G401.6 (cell line): Measurements from ENCODE around the gene MIER1.
A peak's percentile ranks its signal among the peaks of the same experiment; 100 is the strongest.
"Not testable (repeated sequence)": the region's sequence is repeated elsewhere in the genome, so short reads cannot be mapped to it uniquely, and the experiment has no call there.

Experiments used
- FAIRE-seq: peaks from 2 replicates; lab custom pipeline; 2012; peaks lifted over from hg19 to GRCh38; lab: Jason Lieb, UNC

MIER1 gene

GRCh38 chr1:66924756-66925557, at the start of gene MIER1, which contains the start of gene DNAI4:
MIER1 (plus strand) TSS chr1:66924990; CDS start chr1:66925029, 39 bp downstream.
DNAI4 (minus strand) TSS chr1:66924856; CDS start chr1:66924831, 25 bp downstream.
- peak; percentile 99 for FAIRE-seq

GRCh38 chr1:66876664-66877063, 48.1 kb upstream of the MIER1 start:
- FAIRE-seq = no peak

GRCh38 chr1:66889030-66889429, 35.8 kb upstream of the MIER1 start:
- FAIRE-seq = no peak

- FAIRE-seq = no peak
Observed at GRCh38 chr1:66890621-66891020, 34.2 kb upstream of the MIER1 start.

GRCh38 chr1:66893712-66894111, 31.1 kb upstream of the MIER1 start:
- no peak for FAIRE-seq

- not testable (repeated sequence) for FAIRE-seq
Observed at GRCh38 chr1:66915203-66915602, 9.6 kb upstream of the MIER1 start.

- no peak for FAIRE-seq
Observed at GRCh38 chr1:66916320-66916719, 8.5 kb upstream of the MIER1 start.

GRCh38 chr1:66917476-66917875, 7.3 kb upstream of the MIER1 start:
- no peak for FAIRE-seq

- FAIRE-seq = no peak
Observed at GRCh38 chr1:66919063-66919462, 5.7 kb upstream of the MIER1 start.

GRCh38 chr1:66919828-66920227, 5.0 kb upstream of the MIER1 start:
- no peak for FAIRE-seq

GRCh38 chr1:66920543-66920942, 4.2 kb upstream of the MIER1 start:
- no peak for FAIRE-seq

- FAIRE-seq = no peak
Observed at GRCh38 chr1:66925558-66925910, 744 bp downstream of the MIER1 start.

GRCh38 chr1:66925944-66926343, 1.2 kb downstream of the MIER1 start:
- FAIRE-seq = no peak

- no peak for FAIRE-seq
Observed at GRCh38 chr1:66927528-66927927, 2.7 kb downstream of the MIER1 start.

GRCh38 chr1:66929146-66929688, 4.4 kb downstream of the MIER1 start:
- no peak for FAIRE-seq

GRCh38 chr1:66929691-66929998, 4.9 kb downstream of the MIER1 start:
- no peak for FAIRE-seq

- no peak for FAIRE-seq
Observed at GRCh38 chr1:66929999-66930822, 5.4 kb downstream of the MIER1 start.

GRCh38 chr1:66930823-66931174, 6.0 kb downstream of the MIER1 start:
- FAIRE-seq = no peak

GRCh38 chr1:66931590-66931989, 6.8 kb downstream of the MIER1 start:
- no peak for FAIRE-seq

GRCh38 chr1:66932291-66932690, 7.5 kb downstream of the MIER1 start:
- no peak for FAIRE-seq

- FAIRE-seq = no peak
Observed at GRCh38 chr1:66933887-66934700, 9.3 kb downstream of the MIER1 start.

GRCh38 chr1:66937529-66938234, 12.9 kb downstream of the MIER1 start:
- peak; percentile 31 for FAIRE-seq
